Endothelial cell of hepatic sinusoid (primary cell): ENCODE data around the gene CNTNAP5.
"Not testable (repeated sequence)": the region's sequence is repeated elsewhere in the genome, so short reads cannot be mapped to it uniquely, and the experiment has no call there.

Experiments
- in situ Hi-C: cut with HindIII; loops from 2 replicates; pipeline ENCODE4 v1.10.0; 2017; ENCODE audit warnings: low sequenced_read_pairs

CNTNAP5 gene

DNA sequence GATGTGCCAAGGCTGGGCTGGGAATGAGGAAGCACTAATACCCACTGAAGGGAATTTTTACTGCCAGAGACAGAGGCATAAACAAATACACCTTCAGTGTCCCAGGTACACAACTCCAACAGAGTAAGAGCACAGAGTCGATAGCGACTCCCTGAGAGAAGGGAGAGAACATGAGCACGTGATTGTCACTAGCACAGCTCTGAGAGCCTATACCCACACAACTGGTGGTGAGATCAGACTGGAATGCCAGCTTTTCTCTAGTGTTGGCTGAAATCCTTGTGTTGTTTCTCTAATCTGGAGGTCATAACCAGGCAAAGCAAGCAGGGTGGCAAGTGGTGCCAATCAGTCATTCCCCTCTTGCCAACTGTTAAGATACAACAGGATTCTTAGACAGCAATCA, 377.2 kb downstream of the CNTNAP5 start:
- in situ Hi-C loops, result no loop called here

DNA sequence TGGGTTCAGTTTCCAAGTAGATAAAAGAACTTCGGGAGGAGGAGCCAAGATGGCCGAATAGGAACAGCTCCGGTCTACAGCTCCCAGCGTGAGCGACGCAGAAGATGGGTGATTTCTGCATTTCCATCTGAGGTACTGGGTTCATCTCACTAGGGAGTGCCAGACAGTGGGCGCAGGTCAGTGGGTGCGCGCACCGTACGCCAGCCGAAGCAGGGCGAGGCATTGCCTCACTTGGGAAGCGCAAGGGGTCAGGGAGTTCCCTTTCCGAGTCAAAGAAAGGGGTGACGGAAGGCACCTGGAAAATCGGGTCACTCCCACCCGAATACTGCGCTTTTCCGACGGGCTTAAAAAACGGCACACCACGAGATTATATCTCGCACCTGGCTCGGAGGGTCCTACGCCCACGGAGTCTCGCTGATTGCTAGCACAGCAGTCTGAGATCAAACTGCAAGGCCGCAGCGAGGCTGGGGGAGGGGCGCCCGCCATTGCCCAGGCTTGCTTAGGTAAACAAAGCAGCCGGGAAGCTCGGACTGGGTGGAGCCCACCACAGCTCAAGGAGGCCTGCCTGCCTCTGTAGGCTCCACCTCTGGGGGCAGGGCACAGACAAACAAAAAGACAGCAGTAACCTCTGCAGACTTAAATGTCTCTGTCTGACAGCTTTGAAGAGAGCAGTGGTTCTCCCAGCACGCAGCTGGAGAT, 382.9 kb downstream of the CNTNAP5 start:
- in situ Hi-C loops, result not testable (repeated sequence)

GRCh38 chr2:124424074-124424473, 399.0 kb downstream of the CNTNAP5 start:
- in situ Hi-C loops, result no loop called here

DNA sequence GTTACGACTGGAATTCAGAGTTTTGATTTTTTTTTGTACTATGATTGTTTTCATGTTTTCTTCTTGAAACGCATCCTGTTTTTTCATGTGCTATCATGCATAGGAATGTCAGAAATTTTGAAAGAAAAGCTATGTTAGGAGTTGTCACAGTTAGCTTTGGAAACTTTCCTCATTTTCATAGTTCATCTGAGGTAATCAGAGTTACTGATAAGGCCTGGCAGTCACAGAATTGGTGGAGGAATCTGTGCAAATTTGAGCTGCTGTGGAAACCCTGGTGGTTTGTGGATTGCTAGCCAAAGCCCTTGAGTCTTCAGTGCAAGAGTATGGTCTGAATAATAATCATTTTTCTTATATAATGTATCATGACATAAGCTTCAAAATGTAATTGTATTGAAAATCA, 401.0 kb downstream of the CNTNAP5 start:
- in situ Hi-C loops, result no loop called here

DNA sequence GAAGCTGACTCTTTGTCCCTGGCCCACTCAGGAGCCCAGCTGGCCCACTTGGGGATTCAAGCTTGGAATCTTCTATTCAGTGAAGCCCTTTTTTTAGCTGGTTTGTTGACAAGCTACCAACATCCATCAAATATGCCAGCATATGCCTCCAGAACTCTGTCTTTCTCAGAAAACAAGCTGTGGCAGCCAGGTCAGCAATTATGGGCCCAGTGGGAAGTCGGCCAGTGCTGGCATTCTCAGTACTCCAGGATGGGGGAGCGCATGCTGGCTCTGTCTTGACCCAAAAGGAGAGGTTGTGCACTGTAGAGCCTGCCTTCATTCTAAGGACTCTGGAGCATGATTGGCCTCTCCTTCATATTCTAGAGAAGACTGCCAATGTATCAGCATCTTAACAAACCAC, 401.5 kb downstream of the CNTNAP5 start:
- in situ Hi-C loops, result no loop called here

DNA sequence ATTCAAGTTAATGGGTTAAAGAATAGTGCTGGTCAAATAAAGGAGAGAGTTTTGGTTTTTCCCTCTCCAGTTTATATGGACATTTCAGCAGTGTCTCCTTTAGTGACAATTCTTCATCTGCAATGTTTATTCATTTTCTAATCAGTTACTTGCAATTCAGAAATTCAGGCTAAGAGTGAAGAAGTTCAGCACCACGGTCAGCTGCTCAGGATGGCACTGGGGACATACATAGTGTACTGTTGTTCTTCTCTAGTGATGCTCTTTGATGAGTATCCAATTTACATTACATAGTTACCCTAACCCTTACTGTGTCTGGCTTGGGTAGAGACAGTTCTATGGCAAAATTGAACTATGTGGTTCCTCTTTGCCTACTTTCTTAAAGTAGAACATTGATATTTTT, 412.7 kb downstream of the CNTNAP5 start:
- in situ Hi-C loops, result no loop called here

DNA sequence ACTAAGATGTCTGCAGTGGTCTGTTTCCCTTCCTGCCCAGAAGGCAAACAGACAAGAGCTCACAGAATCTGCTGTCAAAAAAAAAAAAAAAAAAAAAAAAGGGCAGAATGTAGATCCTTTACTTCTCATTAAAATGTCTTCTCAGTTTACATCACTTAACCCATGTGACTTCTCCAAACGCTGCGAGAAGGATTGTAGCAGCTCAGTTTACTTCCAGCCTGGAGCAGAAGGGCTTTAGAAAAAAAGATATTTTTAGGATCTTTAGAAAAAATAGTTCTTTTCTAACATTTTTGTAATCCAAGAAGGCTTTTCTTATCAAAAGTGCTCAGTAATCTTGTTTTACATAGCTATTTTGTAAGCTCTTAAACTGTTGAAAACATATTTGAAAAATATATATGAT, 425.4 kb downstream of the CNTNAP5 start:
- in situ Hi-C loops, result no loop called here

DNA sequence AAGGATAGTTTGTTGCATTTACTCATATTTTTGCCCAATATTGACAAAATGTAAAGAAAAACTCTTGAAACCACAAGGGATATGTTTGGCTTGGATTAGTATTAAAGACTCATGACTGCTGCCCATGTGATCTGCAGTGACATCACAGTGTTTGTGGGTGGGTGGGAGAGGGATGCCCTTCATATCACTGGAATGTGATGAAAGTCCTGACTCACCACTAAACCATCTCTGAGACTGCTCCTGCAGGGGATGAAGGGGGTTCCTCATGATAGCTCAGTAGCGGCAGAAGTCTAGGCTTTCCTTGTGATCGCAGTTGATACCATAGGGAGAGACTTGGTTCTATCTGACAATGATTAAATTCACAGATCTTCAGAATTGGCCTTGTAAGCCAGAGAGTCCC, 451.2 kb downstream of the CNTNAP5 start:
- in situ Hi-C loops, result no loop called here

DNA sequence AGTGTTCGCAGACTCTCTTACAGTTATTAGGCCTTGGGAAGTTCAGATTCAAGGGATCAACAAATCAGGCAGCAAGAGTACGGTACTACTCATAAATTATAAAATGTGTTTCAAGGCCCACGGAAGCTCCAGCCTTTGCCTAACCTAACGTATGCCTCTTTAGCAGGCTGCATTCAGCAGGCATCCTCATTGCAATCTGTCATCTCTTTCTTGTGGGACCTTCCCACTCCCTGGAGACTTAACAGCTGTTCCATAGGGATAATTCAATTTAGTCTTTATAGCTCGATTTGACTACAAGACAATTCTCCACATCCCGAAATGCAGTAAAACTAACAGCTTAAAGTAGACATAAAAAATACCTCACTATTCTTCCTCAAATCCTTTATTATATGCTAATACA, 453.7 kb downstream of the CNTNAP5 start:
- in situ Hi-C loops, result no loop called here

- in situ Hi-C loops, result no loop called here
Observed at GRCh38 chr2:124480958-124481357, 455.9 kb downstream of the CNTNAP5 start.

GRCh38 chr2:124482044-124482443, 457.0 kb downstream of the CNTNAP5 start:
- in situ Hi-C loops, result no loop called here

DNA sequence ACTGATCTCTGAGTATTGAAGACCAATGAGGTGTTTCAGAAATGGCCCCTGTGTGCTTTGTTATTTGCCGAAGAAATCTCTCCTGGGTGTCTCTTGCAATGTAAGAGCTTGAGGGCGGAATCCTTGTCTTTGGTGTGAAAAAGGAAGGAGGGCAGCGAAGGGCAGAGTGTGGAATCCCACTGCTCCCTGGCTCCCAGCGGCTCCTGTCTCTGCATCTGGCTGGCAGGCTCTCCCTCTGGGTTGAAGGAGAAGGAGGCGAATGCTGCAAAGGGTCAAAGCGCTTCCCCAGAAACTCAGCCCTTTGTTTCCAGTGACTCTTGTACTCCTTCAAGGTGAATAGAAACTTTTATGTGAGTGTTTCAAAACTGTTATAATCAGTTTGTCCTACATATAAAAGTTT, 457.5 kb downstream of the CNTNAP5 start:
- in situ Hi-C loops, result no loop called here

DNA sequence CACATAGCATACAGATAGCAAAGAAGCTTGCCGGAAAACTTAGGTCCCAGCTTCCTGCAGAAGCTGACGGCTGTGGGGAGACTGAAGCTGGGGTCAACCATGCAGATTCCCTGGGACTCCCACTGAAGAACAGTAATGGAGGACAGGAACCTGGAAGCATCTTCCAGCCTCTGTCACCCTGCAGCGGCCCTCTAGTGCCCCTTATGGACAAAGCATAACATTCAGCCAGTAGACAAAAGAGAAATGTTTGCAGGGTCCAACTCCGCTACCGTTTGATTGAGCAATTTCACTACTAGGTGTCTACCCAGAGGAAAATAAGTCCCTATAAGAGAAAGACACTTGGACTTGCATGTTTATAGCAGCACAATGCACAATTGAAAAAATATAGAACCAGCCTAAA, 460.6 kb downstream of the CNTNAP5 start:
- in situ Hi-C loops, result no loop called here

DNA sequence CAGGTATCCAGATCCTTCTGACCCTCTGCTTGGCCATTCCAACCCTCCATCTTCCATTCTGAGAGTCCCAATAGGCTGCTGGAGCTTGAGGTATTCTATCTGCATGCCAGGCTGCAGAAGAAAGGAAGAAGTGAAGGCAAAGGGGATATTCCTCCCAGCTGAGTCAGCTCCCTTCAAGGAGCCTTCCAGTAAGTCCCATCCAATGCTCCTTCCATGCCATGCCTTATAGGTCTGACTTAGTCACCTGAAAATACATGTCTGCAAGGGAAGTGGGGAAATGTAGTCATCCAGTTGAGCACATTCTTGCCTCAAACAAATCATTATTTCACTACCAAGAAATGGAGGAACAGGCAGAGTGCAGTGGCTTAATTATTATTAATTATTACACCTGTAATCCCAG, 464.6 kb downstream of the CNTNAP5 start:
- in situ Hi-C loops, result no loop called here

- in situ Hi-C loops, result no loop called here
Observed at GRCh38 chr2:124501575-124502152, 476.6 kb downstream of the CNTNAP5 start.

DNA sequence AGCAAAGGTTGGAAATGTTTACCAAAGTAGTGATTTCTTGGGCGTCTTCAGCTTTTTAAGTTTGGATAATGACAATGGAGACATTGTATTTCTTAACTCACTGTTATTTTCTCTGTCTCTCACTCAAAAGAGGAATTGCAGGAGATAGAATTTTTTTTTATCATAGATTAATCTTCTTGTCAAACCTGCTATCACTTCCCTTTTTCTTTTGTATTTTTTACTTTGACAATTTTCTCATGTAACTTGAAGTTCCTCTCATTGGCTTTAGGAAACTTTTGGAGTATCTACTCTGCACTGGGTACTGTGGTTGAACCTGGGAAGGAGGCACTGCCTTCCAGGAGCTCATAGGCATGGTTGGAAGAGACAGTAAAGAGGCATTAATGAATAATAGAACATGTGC, 489.1 kb downstream of the CNTNAP5 start:
- in situ Hi-C loops, result no loop called here

GRCh38 chr2:124520953-124521352, 495.9 kb downstream of the CNTNAP5 start:
- in situ Hi-C loops, result no loop called here

DNA sequence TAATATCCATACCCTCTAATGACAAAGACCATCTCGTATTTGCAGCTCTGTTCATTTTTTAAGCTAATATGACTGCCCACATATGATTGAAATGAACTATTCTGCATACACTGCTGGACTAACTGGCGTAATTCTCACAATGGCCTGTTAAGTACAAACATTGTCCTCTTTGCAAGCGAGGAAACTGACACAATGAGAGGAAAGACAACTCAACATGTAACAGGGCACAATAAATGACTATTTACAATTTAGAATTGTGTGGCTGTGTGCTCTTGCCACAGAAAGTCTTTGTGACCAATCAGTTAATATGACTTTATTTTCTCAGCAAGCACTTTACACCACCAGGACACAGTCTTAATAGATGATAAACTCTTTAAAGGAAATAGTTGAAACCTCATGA, 498.0 kb downstream of the CNTNAP5 start:
- in situ Hi-C loops, result no loop called here

- in situ Hi-C loops, result no loop called here
Observed at GRCh38 chr2:124524155-124524915, 499.2 kb downstream of the CNTNAP5 start.

- in situ Hi-C loops, result no loop called here
Observed at GRCh38 chr2:124526221-124526620, 501.1 kb downstream of the CNTNAP5 start.

- in situ Hi-C loops, result loop anchor here (5.0 kb wide), 1 partner anchor 82 kb away; no protein-coding TSS in a partner anchor
Observed at GRCh38 chr2:124530203-124530602, 505.1 kb downstream of the CNTNAP5 start.
